ENCODE measurements around the gene SERTAD3. TPM values are rescaled to one million over a fixed set of nuclear protein-coding genes. Genes with fewer than 3 reads are reported as not detected.

The SERTAD3 gene
- total and polyA plus RNA-seq, 10 of the 15 experiments (the other 5 are each of a cell fraction or from before 2014, with no cell fraction given), result 4.2 to 22.4 (median 13.7) TPM

GRCh38 chr19:40416918-40417642 is 27.1 kb downstream of the SERTAD3 start (continued):
- TF ChIP-seq ESRRA (IDR thresholded peaks at IDR 0.05; ENCODE audit: low read length), result no peak
- TF ChIP-seq USF2 (IDR thresholded peaks at IDR 0.05; ENCODE audit: borderline replicate concordance, low read depth, low read length), result no peak
- TF ChIP-seq KAT2A (conservative IDR thresholded peaks at IDR 0.05; ENCODE audit: control insufficient read depth, low read depth, low read length), result no peak
- TF ChIP-seq GABPA (IDR thresholded peaks at IDR 0.05; ENCODE audit: low read depth), result no peak
- TF ChIP-seq HDGF (IDR thresholded peaks at IDR 0.05), result peak; percentile 75; the same call in 1 of the 2 replicates
- TF ChIP-seq ZBTB11 (CRISPR knock-in tag; IDR thresholded peaks at IDR 0.05), result no peak
- TF ChIP-seq BHLHE40 (IDR thresholded peaks at IDR 0.05; ENCODE audit: borderline replicate concordance in 1 of 2, low read depth in 2 of 2, low read length in 1 of 2), result peak in 1 of 2 experiments; percentile 36; a peak in 1 of 4 replicates
- no peak for TF ChIP-seq SIX5 (IDR thresholded peaks at IDR 0.05; ENCODE audit: low read depth, low read length, severe bottlenecking)
- TF ChIP-seq RELA (IDR thresholded peaks at IDR 0.05; ENCODE audit: borderline replicate concordance, partially characterized antibody), result no peak
- no peak for TF ChIP-seq CREB1 (IDR thresholded peaks at IDR 0.05; ENCODE audit: low read depth)
- TF ChIP-seq CBX5 (IDR thresholded peaks at IDR 0.05; ENCODE audit: low read depth), result no peak
- TF ChIP-seq ZNF622 (IDR thresholded peaks at IDR 0.05), result no peak
- TF ChIP-seq IRF3 (IDR thresholded peaks at IDR 0.05), result no peak
- no peak for TF ChIP-seq E2F8 (IDR thresholded peaks at IDR 0.05; ENCODE audit: low read depth, partially characterized antibody)
- TF ChIP-seq RAD21 (IDR thresholded peaks at IDR 0.05; ENCODE audit: insufficient read depth, low read depth, low read length), result no peak
- TF ChIP-seq ZNF592 (IDR thresholded peaks at IDR 0.05), result no peak

Data from GM12878 (cell line).